Keratinocyte (primary cell): ENCODE results near the gene CUTC. TPM values are rescaled to one million over a fixed set of nuclear protein-coding genes. Genes with fewer than 3 reads are reported as not detected.
A peak's percentile ranks its signal among the peaks of the same experiment; 100 is the strongest.

ENCODE experiments used
- DNase-seq: peaks from one replicate; pipeline ENCODE4 v3.0.0-alpha.2; 2011; ENCODE audit warnings: low read depth, missing footprints, low spot score
- FAIRE-seq: peaks from 2 replicates; lab custom pipeline; 2011; peaks lifted over from hg19 to GRCh38; lab: Jason Lieb, UNC
- H2AFZ ChIP-seq: 2 replicates; pipeline ENCODE4 v1.6.0; 2012; ENCODE audit warnings: low read length, control low read depth, inconsistent platforms; ENCODE audit not compliant: control insufficient read depth
- H3K27ac ChIP-seq: 2 replicates; pipeline ENCODE4 v1.5.1; 2011; ENCODE audit warnings: low read length; ENCODE audit not compliant: control insufficient read depth, insufficient read depth
- H3K27me3 ChIP-seq: 3 replicates; pipeline ENCODE4 v1.6.0; 2011; ENCODE audit warnings: low read length; ENCODE audit not compliant: control insufficient read depth, insufficient read depth; ENCODE audit errors: extremely low read depth
- H3K36me3 ChIP-seq, 2 experiments: 2 replicates in 1 of 2; 3 replicates in 1 of 2; pipeline ENCODE4 v1.5.1; 2011; ENCODE audit warnings: low read length in 2 of 2, mild to moderate bottlenecking in 1 of 2; ENCODE audit not compliant: control insufficient read depth in 2 of 2, insufficient read depth in 2 of 2; ENCODE audit errors: extremely low read depth in 1 of 2
- H3K4me1 ChIP-seq: 3 replicates; pipeline ENCODE4 v1.5.1; 2011; ENCODE audit warnings: low read length; ENCODE audit not compliant: control insufficient read depth, insufficient read depth; ENCODE audit errors: extremely low read depth
- H3K4me2 ChIP-seq: 3 replicates; pipeline ENCODE4 v1.6.0; 2011; ENCODE audit warnings: low read depth, low read length; ENCODE audit not compliant: control insufficient read depth, insufficient read depth; ENCODE audit errors: extremely low read depth
- H3K4me3 ChIP-seq, 3 experiments: fragments of 200-600 bp in 1 of 3; sonication (generic) in 1 of 3; 2 replicates in 2 of 3; 3 replicates in 1 of 3; pipeline ENCODE4 v1.5.1; 2011 to 2016; ENCODE audit warnings: low read length in 3 of 3, mild to moderate bottlenecking in 3 of 3, control low read depth in 2 of 3, inconsistent platforms in 1 of 3, low read depth in 1 of 3, mixed read lengths in 1 of 3, mixed run types in 1 of 3, moderate library complexity in 1 of 3; ENCODE audit not compliant: control insufficient read depth in 2 of 3, insufficient read depth in 2 of 3; ENCODE audit errors: extremely low read depth in 1 of 3
- H3K79me2 ChIP-seq: 2 replicates; pipeline ENCODE4 v1.6.0; 2012; ENCODE audit warnings: low read length; ENCODE audit not compliant: control insufficient read depth, insufficient read depth
- H3K9ac ChIP-seq: 3 replicates; pipeline ENCODE4 v1.6.0; 2011; ENCODE audit warnings: low read length; ENCODE audit not compliant: control insufficient read depth, insufficient read depth; ENCODE audit errors: extremely low read depth
- H3K9me1 ChIP-seq: 3 replicates; pipeline ENCODE4 v1.6.0; 2011; ENCODE audit warnings: low read length; ENCODE audit not compliant: control insufficient read depth, insufficient read depth; ENCODE audit errors: extremely low read depth
- H3K9me3 ChIP-seq: 2 replicates; pipeline ENCODE4 v1.5.1; 2012; ENCODE audit warnings: low read depth, low read length; ENCODE audit not compliant: control insufficient read depth
- H4K20me1 ChIP-seq: 3 replicates; pipeline ENCODE4 v1.6.0; 2011; ENCODE audit warnings: low read length; ENCODE audit not compliant: control insufficient read depth, insufficient read depth; ENCODE audit errors: extremely low read depth
- EZH2 ChIP-seq: IDR thresholded peaks from one replicate; pipeline ENCODE4 v1.6.1; 2012; ENCODE audit warnings: inconsistent platforms, mild to moderate bottlenecking, low read length, moderate library complexity
- dilution Hi-C: fragments of 300-500 bp; cut with MboI; formaldehyde crosslinking; loops from one replicate; pipeline ENCODE4 v1.7.0; 2020; ENCODE audit warnings: low sequenced_read_pairs; ENCODE audit not compliant: extremely low pct_ligation_motif_present
- polyA plus RNA-seq, 5 experiments: library from polyadenylated mRNA; depleted of rRNA in 3 of 5; stranded (reverse) in 3 of 5; stranded (forward) in 1 of 5; unstranded in 1 of 5; fragments of >200 nt; gene quantifications; 1 replicate in 1 of 5; 2 replicates in 3 of 5; 3 replicates in 1 of 5; pipeline versions ENCODE4 v1.2.1 to v1.2.3, GENCODE V29; 2011 to 2012; ENCODE audit warnings: missing spikeins in 2 of 5, low read depth in 1 of 5, low replicate concordance in 1 of 5
- TF ChIP-seq, protein P1 (sequence below), 3 experiments: IDR thresholded peaks in 1 of 3; conservative IDR thresholded peaks in 1 of 3; optimal IDR thresholded peaks in 1 of 3; 2 replicates in 2 of 3; 3 replicates in 1 of 3; pipeline versions ENCODE3 to v1.5.1; 2011; ENCODE audit warnings: low read length in 3 of 3, mild to moderate bottlenecking in 3 of 3, moderate library complexity in 2 of 3, control low read depth in 1 of 3, inconsistent platforms in 1 of 3; ENCODE audit not compliant: insufficient read depth in 2 of 3; ENCODE audit errors: extremely low read depth in 1 of 3

The CUTC gene
- polyA plus RNA-seq, 1 donor (not counting 4 experiments of a cell fraction or from before 2014, with no cell fraction given), result 29.5 TPM

DNA sequence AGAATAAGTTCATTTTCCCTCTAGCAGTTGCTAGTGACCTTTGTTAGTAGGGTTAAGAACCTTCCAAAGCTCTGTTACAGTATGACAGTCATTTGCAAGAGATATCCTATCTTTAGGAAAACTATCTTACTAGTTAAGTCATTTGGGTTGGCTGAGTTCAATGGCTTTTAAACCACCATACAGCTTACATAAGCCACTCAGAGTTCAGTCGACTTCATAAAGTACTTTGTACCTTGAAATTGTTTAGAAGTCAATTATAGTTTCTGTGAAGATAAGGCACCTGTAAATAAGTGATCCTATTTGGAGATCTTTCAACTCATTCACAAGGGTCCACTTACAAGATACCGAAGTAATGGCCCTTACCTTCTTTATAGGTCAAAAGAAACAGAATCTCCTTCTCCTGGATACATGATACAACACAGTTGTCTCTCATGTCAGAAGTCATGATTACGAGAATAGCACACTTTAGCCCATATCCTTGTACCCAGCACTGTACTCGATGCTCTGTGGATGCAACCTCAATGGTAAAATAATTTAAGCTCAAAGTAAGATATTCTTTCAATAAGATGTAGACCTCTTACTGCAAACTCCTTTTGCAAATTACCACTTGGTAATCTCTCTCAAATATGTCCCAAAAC is 38.5 kb downstream of the CUTC start:
- no peak overlapping the region for H3K4me3 ChIP-seq
- no peak overlapping the region for H3K4me2 ChIP-seq
- no peak overlapping the region for H3K9ac ChIP-seq
- no peak for TF ChIP-seq EZH2
- TF ChIP-seq, protein P1, sequence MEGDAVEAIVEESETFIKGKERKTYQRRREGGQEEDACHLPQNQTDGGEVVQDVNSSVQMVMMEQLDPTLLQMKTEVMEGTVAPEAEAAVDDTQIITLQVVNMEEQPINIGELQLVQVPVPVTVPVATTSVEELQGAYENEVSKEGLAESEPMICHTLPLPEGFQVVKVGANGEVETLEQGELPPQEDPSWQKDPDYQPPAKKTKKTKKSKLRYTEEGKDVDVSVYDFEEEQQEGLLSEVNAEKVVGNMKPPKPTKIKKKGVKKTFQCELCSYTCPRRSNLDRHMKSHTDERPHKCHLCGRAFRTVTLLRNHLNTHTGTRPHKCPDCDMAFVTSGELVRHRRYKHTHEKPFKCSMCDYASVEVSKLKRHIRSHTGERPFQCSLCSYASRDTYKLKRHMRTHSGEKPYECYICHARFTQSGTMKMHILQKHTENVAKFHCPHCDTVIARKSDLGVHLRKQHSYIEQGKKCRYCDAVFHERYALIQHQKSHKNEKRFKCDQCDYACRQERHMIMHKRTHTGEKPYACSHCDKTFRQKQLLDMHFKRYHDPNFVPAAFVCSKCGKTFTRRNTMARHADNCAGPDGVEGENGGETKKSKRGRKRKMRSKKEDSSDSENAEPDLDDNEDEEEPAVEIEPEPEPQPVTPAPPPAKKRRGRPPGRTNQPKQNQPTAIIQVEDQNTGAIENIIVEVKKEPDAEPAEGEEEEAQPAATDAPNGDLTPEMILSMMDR (optimal IDR thresholded peaks at IDR 0.05 in 1 of 3, IDR thresholded peaks at IDR 0.05 in 1 of 3, conservative IDR thresholded peaks at IDR 0.05 in 1 of 3; ENCODE audit: extremely low read depth in 1 of 3, insufficient read depth in 2 of 3, low read length in 3 of 3), result no peak
- no peaks in the 10 kb centered on the region for H3K79me2 ChIP-seq
- dilution Hi-C loops, result no loop called here
- no peaks in the 10 kb centered on the region for H3K36me3 ChIP-seq
- DNase-seq (no peak), FAIRE-seq (no peak)
- no peaks in the 10 kb centered on the region for H3K27me3 ChIP-seq
- H3K9me1 ChIP-seq, result no peaks in the 10 kb centered on the region
- H3K9me3 ChIP-seq, result no peaks in the 10 kb centered on the region
- H4K20me1 ChIP-seq, result no peaks in the 10 kb centered on the region
- H2AFZ ChIP-seq, result no peak overlapping the region
- no peak overlapping the region for H3K27ac ChIP-seq
- H3K4me1 ChIP-seq, result peaks cover 1% of the 10 kb centered on the region

DNA sequence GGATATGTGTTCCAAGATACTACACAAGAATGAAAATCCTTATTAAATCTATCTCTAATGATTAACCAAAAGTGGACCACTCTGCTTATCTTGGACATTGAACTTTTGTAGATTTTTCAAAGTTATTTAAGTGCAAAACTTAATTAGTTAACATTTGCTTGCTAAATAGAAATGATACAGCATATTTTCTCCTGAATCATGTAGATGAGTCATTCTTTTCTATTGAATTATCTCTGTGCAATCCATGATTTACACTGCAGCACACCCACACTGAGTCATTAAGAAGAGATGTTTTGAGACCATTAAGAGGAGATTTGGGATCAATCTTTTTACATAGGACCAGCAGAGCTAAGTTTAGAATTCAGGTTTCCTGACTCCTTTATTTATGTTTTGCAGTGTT is 43.8 kb downstream of the CUTC start:
- H3K36me3 ChIP-seq, result no peaks in the 10 kb centered on the region
- FAIRE-seq, result peak; percentile 92
- H3K9me3 ChIP-seq, result no peaks in the 10 kb centered on the region
- H3K27me3 ChIP-seq, result no peaks in the 10 kb centered on the region
- peak overlapping the region; percentile 82 for H3K27ac ChIP-seq
- peak; percentile 59 for DNase-seq
- peak overlapping the region; percentile 76 for H3K4me2 ChIP-seq
- peak overlapping the region in 1 of 3 experiments; percentile 30 for H3K4me3 ChIP-seq
- no peak for TF ChIP-seq EZH2
- TF ChIP-seq, protein P1 (optimal IDR thresholded peaks at IDR 0.05 in 1 of 3, IDR thresholded peaks at IDR 0.05 in 1 of 3, conservative IDR thresholded peaks at IDR 0.05 in 1 of 3; ENCODE audit: extremely low read depth in 1 of 3, insufficient read depth in 2 of 3, low read length in 3 of 3), result no peak
- H3K9me1 ChIP-seq, result no peaks in the 10 kb centered on the region
- peak overlapping the region; percentile 9 for H3K9ac ChIP-seq
- dilution Hi-C loops, result no loop called here
- H4K20me1 ChIP-seq, result no peaks in the 10 kb centered on the region
- H3K79me2 ChIP-seq, result no peaks in the 10 kb centered on the region
- H3K4me1 ChIP-seq, result peaks cover 51% of the 10 kb centered on the region
- no peak overlapping the region for H2AFZ ChIP-seq
